HCT116 (cell line): Measurements from ENCODE around the gene HSF2BP. TPM values are rescaled to one million over a fixed set of nuclear protein-coding genes. Genes with fewer than 3 reads are reported as not detected.

ENCODE experiments used
- ATAC-seq: fragments of 200-7000 bp; cut with Tn5 transposase; 2 replicates; pipeline ENCODE4 v1.9.1; 2020; ENCODE audit warnings: mild to moderate bottlenecking, moderate library complexity
- BruUV-seq: library from RNA; stranded (reverse); fragments of 400-500 nt; replicated peaks from 2 replicates; lab custom pipeline; 2021; lab: Mats Ljungman, UMichigan
- CTCF ChIA-PET: fragments of 300-600 bp; sonication (Branson Sonifier 250); formaldehyde crosslinking; loops from one replicate; lab custom pipeline; 2021; ENCODE audit warnings: antibody characterized with exemption; lab: Charles Lee
- POLR2A ChIA-PET: fragments of 300-600, 350-600 bp; sonication (Branson Sonifier 250); formaldehyde crosslinking; loops from one replicate; lab custom pipeline; 2021; ENCODE audit warnings: antibody characterized with exemption; lab: Charles Lee
- RAD21 ChIA-PET, 2 experiments: fragments of 300-600 bp; sonication (Branson Sonifier 250); formaldehyde crosslinking; loops; one replicate each; lab custom pipeline; 2023; ENCODE audit warnings: low total read pairs in 2 of 2; ENCODE audit not compliant: uncharacterized antibody in 2 of 2, unreplicated experiment in 2 of 2, low non-redundant PET in 1 of 2; lab: Charles Lee
- DNase-seq: peaks from one replicate; pipeline ENCODE4 v3.0.0-alpha.2; 2010; ENCODE audit warnings: low read depth, low spot score
- H2AFZ ChIP-seq: fragments of 200-600 bp; shearing (Covaris generic), sonication (generic); 2 replicates; pipeline ENCODE4 v1.6.1; 2017; ENCODE audit warnings: low read depth, mixed run types, mixed read lengths, antibody characterized with exemption, low read length; ENCODE audit not compliant: poor library complexity, severe bottlenecking
- H3K27ac ChIP-seq: 2 replicates; pipeline ENCODE4 v1.5.1; 2012; ENCODE audit warnings: low read depth, low read length
- H3K27me3 ChIP-seq: fragments of 200-600 bp; sonication (generic); 2 replicates; pipeline ENCODE4 v1.6.1; 2016; ENCODE audit warnings: mixed run types, low read length, mixed read lengths; ENCODE audit not compliant: insufficient read depth
- H3K36me3 ChIP-seq, 2 experiments: fragments of 200-500 bp in 1 of 2; fragments of 200-600 bp in 1 of 2; sonication (Bioruptor generic) in 1 of 2; sonication (generic) in 1 of 2; 2 replicates each; pipeline versions ENCODE4 v1.5.1 to v1.6.1; 2014 to 2016; ENCODE audit warnings: low read length in 2 of 2, inconsistent platforms in 1 of 2, mixed read lengths in 1 of 2, mixed run types in 1 of 2; ENCODE audit not compliant: insufficient read depth in 2 of 2, control insufficient read depth in 1 of 2
- H3K4me1 ChIP-seq, 2 experiments: fragments of 200-600 bp in 1 of 2; sonication (generic) in 1 of 2; 2 replicates each; pipeline versions ENCODE4 v1.5.1 to v1.6.1; 2012 to 2017; ENCODE audit warnings: low read length in 2 of 2, inconsistent platforms in 1 of 2, mild to moderate bottlenecking in 1 of 2, mixed read lengths in 1 of 2, mixed run types in 1 of 2, moderate library complexity in 1 of 2; ENCODE audit not compliant: insufficient read depth in 2 of 2, control insufficient read depth in 1 of 2
- H3K4me2 ChIP-seq: fragments of 200-600 bp; sonication (generic); 2 replicates; pipeline ENCODE4 v1.6.1; 2017; ENCODE audit warnings: mixed run types, low read length, mixed read lengths
- H3K4me3 ChIP-seq, 2 experiments: fragments of 200-600 bp in 1 of 2; sonication (generic) in 1 of 2; replicated peaks in 1 of 2; 2 replicates each; pipeline ENCODE4 v1.5.1; 2011 to 2016; ENCODE audit warnings: low read length in 2 of 2, control low read depth in 1 of 2, low read depth in 1 of 2, mild to moderate bottlenecking in 1 of 2, mixed read lengths in 1 of 2, mixed run types in 1 of 2
- H3K79me2 ChIP-seq: fragments of 200-600 bp; sonication (generic); 2 replicates; pipeline ENCODE4 v1.6.1; 2017; ENCODE audit warnings: mild to moderate bottlenecking, mixed run types, low read length, moderate library complexity, mixed read lengths; ENCODE audit not compliant: insufficient read depth
- H3K9ac ChIP-seq: fragments of 200-600 bp; sonication (generic); 2 replicates; pipeline ENCODE4 v1.6.1; 2016; ENCODE audit warnings: low read length, mixed read lengths
- H3K9me2 ChIP-seq: fragments of 200-600 bp; sonication (generic), shearing (Covaris generic); 2 replicates; pipeline ENCODE4 v1.6.1; 2017; ENCODE audit warnings: mixed run types, mild to moderate bottlenecking, moderate library complexity; ENCODE audit not compliant: insufficient read depth
- H3K9me3 ChIP-seq, 2 experiments: fragments of 200-500 bp in 1 of 2; fragments of 200-600 bp in 1 of 2; sonication (Bioruptor generic) in 1 of 2; sonication (generic) in 1 of 2; 2 replicates each; pipeline ENCODE4 v1.6.1; 2014 to 2017; ENCODE audit warnings: low read length in 2 of 2, mixed read lengths in 2 of 2, inconsistent platforms in 1 of 2, low read depth in 1 of 2, mild to moderate bottlenecking in 1 of 2, mixed run types in 1 of 2, moderate library complexity in 1 of 2; ENCODE audit not compliant: control insufficient read depth in 1 of 2, insufficient read depth in 1 of 2
- H4K20me1 ChIP-seq: fragments of 200-600 bp; sonication (generic), shearing (Covaris generic); 2 replicates; pipeline ENCODE4 v1.6.1; 2017; ENCODE audit warnings: mixed run types, mild to moderate bottlenecking, moderate library complexity; ENCODE audit not compliant: insufficient read depth
- CBX3 ChIP-seq: IDR thresholded peaks from 2 replicates; pipeline ENCODE4 v1.6.1; 2012; ENCODE audit warnings: low read depth
- CTCF ChIP-seq, 3 experiments: fragments of 200-600 bp in 1 of 3; sonication (generic) in 1 of 3; IDR thresholded peaks in 2 of 3; conservative IDR thresholded peaks in 1 of 3; 2 replicates each; pipeline ENCODE4 v1.5.1; 2012 to 2017; ENCODE audit warnings: low read depth in 2 of 3, low read length in 2 of 3, antibody characterized with exemption in 1 of 3, borderline replicate concordance in 1 of 3, control low read depth in 1 of 3, mild to moderate bottlenecking in 1 of 3, mixed read lengths in 1 of 3, mixed run types in 1 of 3, moderate library complexity in 1 of 3; ENCODE audit not compliant: insufficient read depth in 1 of 3
- EGR1 ChIP-seq: IDR thresholded peaks from 2 replicates; pipeline ENCODE4 v1.6.1; 2012; ENCODE audit warnings: low read depth
- EZH2phosphoT487 ChIP-seq: fragments of 200-600 bp; IDR thresholded peaks from 2 replicates; pipeline ENCODE4 v1.6.1; 2018; ENCODE audit warnings: antibody characterized with exemption, borderline replicate concordance
- JUND ChIP-seq: IDR thresholded peaks from 2 replicates; pipeline ENCODE4 v1.6.1; 2012
- POLR2A ChIP-seq: IDR thresholded peaks from 2 replicates; pipeline ENCODE4 v1.7.0; 2011; ENCODE audit warnings: borderline replicate concordance; ENCODE audit not compliant: insufficient read depth, insufficient read length; ENCODE audit errors: extremely low read depth
- POLR2AphosphoS5 ChIP-seq: IDR thresholded peaks from 2 replicates; pipeline ENCODE4 v1.6.1; 2011; ENCODE audit warnings: mild to moderate bottlenecking, low read depth, low read length, moderate library complexity
- RAD21 ChIP-seq: IDR thresholded peaks from 2 replicates; pipeline ENCODE4 v1.6.1; 2012; ENCODE audit warnings: low read depth, mild to moderate bottlenecking
- SIN3A ChIP-seq: IDR thresholded peaks from 2 replicates; pipeline ENCODE4 v1.6.1; 2012; ENCODE audit warnings: low read depth
- SP1 ChIP-seq: IDR thresholded peaks from 2 replicates; pipeline ENCODE4 v1.6.1; 2012; ENCODE audit warnings: low read depth
- SRF ChIP-seq: IDR thresholded peaks from 2 replicates; pipeline ENCODE4 v1.6.1; 2012; ENCODE audit warnings: low read depth
- ZBTB33 ChIP-seq: IDR thresholded peaks from 2 replicates; pipeline ENCODE4 v1.6.1; 2011; ENCODE audit warnings: mild to moderate bottlenecking, low read length, moderate library complexity; ENCODE audit not compliant: insufficient replicate concordance; ENCODE audit errors: extremely low read depth
- ZFX ChIP-seq: fragments of 450-650 bp; IDR thresholded peaks from 2 replicates; pipeline ENCODE4 v1.6.1; 2017
- intact Hi-C: fragments of 100-400 bp; cut with micrococcal nuclease; formaldehyde crosslinking; loops from 2 replicates; pipeline ENCODE4 v1.10.0; 2022
- total RNA-seq: library from RNA; stranded (reverse); gene quantifications from one replicate; pipeline ENCODE4 v1.2.1, GENCODE V29; 2021; ENCODE audit not compliant: unreplicated experiment
- TF ChIP-seq, protein P1 (sequence below): IDR thresholded peaks from 2 replicates; pipeline ENCODE4 v1.6.1; 2012
- TF ChIP-seq, protein P2 (sequence below): IDR thresholded peaks from 2 replicates; pipeline ENCODE4 v1.6.1; 2012; ENCODE audit warnings: low read depth
- TF ChIP-seq, protein P3 (sequence below): IDR thresholded peaks from 2 replicates; pipeline ENCODE4 v1.6.1; 2012

The HSF2BP gene
- total RNA-seq, 1 experiment from 2014 or later = 0.59 TPM

GRCh38 chr21:43688906-43689305 lies 29.6 kb upstream of the HSF2BP start (continued):
- TF ChIP-seq, protein P1, sequence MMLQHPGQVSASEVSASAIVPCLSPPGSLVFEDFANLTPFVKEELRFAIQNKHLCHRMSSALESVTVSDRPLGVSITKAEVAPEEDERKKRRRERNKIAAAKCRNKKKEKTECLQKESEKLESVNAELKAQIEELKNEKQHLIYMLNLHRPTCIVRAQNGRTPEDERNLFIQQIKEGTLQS = no peak
- TF ChIP-seq ZFX (no peak), SIN3A (no peak), RAD21 (no peak), CTCF (IDR thresholded peaks at IDR 0.05 in 2 of 3, conservative IDR thresholded peaks at IDR 0.05 in 1 of 3; ENCODE audit: borderline replicate concordance in 1 of 3, insufficient read depth in 1 of 3, low read depth in 2 of 3, low read length in 2 of 3) (no peak), SP1 (no peak), POLR2A (no peak), SRF (no peak)
- TF ChIP-seq, all 23 proteins: peak for 0

- TSS peak; percentile 54 for BruUV-seq
- Histone ChIP-seq H3K9me3 (no peaks in the 10 kb centered on the region), H3K27ac (no peak overlapping the region), H3K36me3 (peaks cover 54 to 76% of the 10 kb centered on the region in 2 experiments; a peak in 3 of 4 replicates), H3K4me2 (no peak overlapping the region), H3K79me2 (0 out of 2 replicates have a peak, but pooled peaks cover 4% of the 10 kb centered on the region), H2AFZ (no peak overlapping the region), H3K4me1 (no peaks in the 10 kb centered on the region), H4K20me1 (no peaks in the 10 kb centered on the region), H3K9me2 (no peaks in the 10 kb centered on the region), H3K27me3 (no peaks in the 10 kb centered on the region), H3K4me3 (no peak overlapping the region), H3K9ac (no peak overlapping the region)
- CTCF ChIA-PET = no interaction called here
- TF ChIP-seq JUND (no peak), SIN3A (no peak), ZFX (no peak), POLR2AphosphoS5 (no peak), ZBTB33 (no peak), EZH2phosphoT487 (no peak), POLR2A (no peak), EGR1 (no peak), CBX3 (no peak), RAD21 (no peak)
- TF ChIP-seq, protein P2, sequence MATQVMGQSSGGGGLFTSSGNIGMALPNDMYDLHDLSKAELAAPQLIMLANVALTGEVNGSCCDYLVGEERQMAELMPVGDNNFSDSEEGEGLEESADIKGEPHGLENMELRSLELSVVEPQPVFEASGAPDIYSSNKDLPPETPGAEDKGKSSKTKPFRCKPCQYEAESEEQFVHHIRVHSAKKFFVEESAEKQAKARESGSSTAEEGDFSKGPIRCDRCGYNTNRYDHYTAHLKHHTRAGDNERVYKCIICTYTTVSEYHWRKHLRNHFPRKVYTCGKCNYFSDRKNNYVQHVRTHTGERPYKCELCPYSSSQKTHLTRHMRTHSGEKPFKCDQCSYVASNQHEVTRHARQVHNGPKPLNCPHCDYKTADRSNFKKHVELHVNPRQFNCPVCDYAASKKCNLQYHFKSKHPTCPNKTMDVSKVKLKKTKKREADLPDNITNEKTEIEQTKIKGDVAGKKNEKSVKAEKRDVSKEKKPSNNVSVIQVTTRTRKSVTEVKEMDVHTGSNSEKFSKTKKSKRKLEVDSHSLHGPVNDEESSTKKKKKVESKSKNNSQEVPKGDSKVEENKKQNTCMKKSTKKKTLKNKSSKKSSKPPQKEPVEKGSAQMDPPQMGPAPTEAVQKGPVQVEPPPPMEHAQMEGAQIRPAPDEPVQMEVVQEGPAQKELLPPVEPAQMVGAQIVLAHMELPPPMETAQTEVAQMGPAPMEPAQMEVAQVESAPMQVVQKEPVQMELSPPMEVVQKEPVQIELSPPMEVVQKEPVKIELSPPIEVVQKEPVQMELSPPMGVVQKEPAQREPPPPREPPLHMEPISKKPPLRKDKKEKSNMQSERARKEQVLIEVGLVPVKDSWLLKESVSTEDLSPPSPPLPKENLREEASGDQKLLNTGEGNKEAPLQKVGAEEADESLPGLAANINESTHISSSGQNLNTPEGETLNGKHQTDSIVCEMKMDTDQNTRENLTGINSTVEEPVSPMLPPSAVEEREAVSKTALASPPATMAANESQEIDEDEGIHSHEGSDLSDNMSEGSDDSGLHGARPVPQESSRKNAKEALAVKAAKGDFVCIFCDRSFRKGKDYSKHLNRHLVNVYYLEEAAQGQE = no peak
- TF ChIP-seq, protein P3, sequence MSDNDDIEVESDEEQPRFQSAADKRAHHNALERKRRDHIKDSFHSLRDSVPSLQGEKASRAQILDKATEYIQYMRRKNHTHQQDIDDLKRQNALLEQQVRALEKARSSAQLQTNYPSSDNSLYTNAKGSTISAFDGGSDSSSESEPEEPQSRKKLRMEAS = no peak
- TF ChIP-seq, protein P1 = no peak
- RAD21 ChIA-PET = no interaction called here
- DNase-seq (no peak), ATAC-seq (no peak)
- POLR2A ChIA-PET = no interaction called here
- intact Hi-C loops = no loop called here
Measured at GRCh38 chr21:43687566-43688399, 28.5 kb upstream of the HSF2BP start.
